Vagina (tissue), 2 donors: ENCODE data around the gene IER5. TPM values are rescaled to one million over a fixed set of nuclear protein-coding genes. Genes with fewer than 3 reads are reported as not detected.

Source experiments
- DNase-seq, 2 donors: peaks; one replicate each; pipeline ENCODE4 v3.0.0-alpha.2; 2017; ENCODE audit errors: extremely low spot score in 2 of 2
- H3K27ac ChIP-seq: fragments of 200-600 bp; sonication (generic); one replicate; pipeline ENCODE4 v1.5.1; 2019
- H3K27me3 ChIP-seq: fragments of 200-600 bp; sonication (generic); one replicate; pipeline ENCODE4 v1.5.1; 2019
- H3K36me3 ChIP-seq, 2 donors: fragments of 200-600 bp; sonication (generic); one replicate each; pipeline ENCODE4 v1.5.1; 2017 to 2019
- H3K4me1 ChIP-seq: fragments of 200-600 bp; sonication (generic); one replicate; pipeline ENCODE4 v1.5.1; 2019
- H3K4me3 ChIP-seq, 2 donors: fragments of 200-600 bp; sonication (generic); 1 replicate in 1 of 2; 2 replicates in 1 of 2; pipeline ENCODE4 v1.5.1; 2016 to 2019
- H3K9me3 ChIP-seq: fragments of 200-600 bp; sonication (generic); one replicate; pipeline ENCODE4 v1.5.1; 2019
- POLR2A ChIP-seq, 2 donors: fragments of 450-650 bp; IDR thresholded peaks; one replicate each; pipeline ENCODE4 v1.6.1; 2017; ENCODE audit warnings: antibody characterized with exemption in 2 of 2, mild to moderate bottlenecking in 2 of 2, moderate library complexity in 2 of 2
- POLR2AphosphoS5 ChIP-seq, 2 donors: sonication (generic); formaldehyde crosslinking; IDR thresholded peaks; one replicate each; pipeline ENCODE4 v1.9.0; 2017; ENCODE audit warnings: antibody characterized with exemption in 2 of 2, mild to moderate bottlenecking in 2 of 2, low read depth in 1 of 2; ENCODE audit not compliant: insufficient read depth in 1 of 2
- intact Hi-C: fragments of 100-400 bp; cut with DNase I; formaldehyde crosslinking; loops from one replicate; pipeline ENCODE4 v1.15.1; 2023
- total RNA-seq: library from RNA; depleted of rRNA; stranded (reverse); fragments of >200 nt; gene quantifications from one replicate; pipeline ENCODE4 v1.2.3, GENCODE V29; 2016
- TF ChIP-seq, protein P1 (sequence below), 3 experiments: fragments of 450-650 bp in 2 of 3; fragments of 200-600 bp in 1 of 3; sonication (generic) in 1 of 3; IDR thresholded peaks; one replicate each; pipeline ENCODE4 v1.5.1; 2017 to 2019; ENCODE audit warnings: antibody characterized with exemption in 3 of 3, mild to moderate bottlenecking in 2 of 3, moderate library complexity in 2 of 3

IER5 gene
- total RNA-seq, 1 donor from 2014 or later: 13.0 TPM

DNA sequence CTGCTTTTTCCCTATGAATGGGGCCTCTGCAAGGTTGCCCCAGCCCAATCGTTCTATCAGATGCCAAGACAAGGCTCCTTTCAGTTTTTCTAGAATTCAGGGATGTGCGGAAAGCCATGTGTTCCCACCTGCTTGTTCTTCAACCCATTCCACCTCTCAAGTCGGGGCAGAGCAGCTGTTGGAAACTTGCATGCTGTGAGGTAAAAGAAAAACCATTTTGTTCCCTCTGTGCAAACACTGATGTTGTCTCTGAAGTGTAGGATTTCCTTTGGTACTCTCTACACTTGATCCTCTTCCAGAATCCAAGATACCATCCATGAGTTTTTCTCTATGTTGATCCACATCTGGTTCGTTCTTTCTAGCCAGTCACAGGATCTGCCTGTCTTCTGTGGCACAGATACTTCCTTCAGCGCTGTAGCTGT is 7.3 kb downstream of the IER5 start:
- intact Hi-C loops: no loop called here
- Histone ChIP-seq H3K27me3 (no peaks in the 10 kb centered on the region), H3K36me3 (peaks cover 0 to 6% of the 10 kb centered on the region in 2 donors), H3K4me1 (peaks cover 80% of the 10 kb centered on the region), H3K27ac (peak overlapping the region; percentile 76), H3K9me3 (no peaks in the 10 kb centered on the region), H3K4me3 (no peak overlapping the region)
- TF ChIP-seq POLR2AphosphoS5 (IDR thresholded peaks at IDR 0.05; ENCODE audit: insufficient read depth in 1 of 2, low read depth in 1 of 2) (no peak), POLR2A (IDR thresholded peaks at IDR 0.05) (no peak)
- TF ChIP-seq, protein P1, sequence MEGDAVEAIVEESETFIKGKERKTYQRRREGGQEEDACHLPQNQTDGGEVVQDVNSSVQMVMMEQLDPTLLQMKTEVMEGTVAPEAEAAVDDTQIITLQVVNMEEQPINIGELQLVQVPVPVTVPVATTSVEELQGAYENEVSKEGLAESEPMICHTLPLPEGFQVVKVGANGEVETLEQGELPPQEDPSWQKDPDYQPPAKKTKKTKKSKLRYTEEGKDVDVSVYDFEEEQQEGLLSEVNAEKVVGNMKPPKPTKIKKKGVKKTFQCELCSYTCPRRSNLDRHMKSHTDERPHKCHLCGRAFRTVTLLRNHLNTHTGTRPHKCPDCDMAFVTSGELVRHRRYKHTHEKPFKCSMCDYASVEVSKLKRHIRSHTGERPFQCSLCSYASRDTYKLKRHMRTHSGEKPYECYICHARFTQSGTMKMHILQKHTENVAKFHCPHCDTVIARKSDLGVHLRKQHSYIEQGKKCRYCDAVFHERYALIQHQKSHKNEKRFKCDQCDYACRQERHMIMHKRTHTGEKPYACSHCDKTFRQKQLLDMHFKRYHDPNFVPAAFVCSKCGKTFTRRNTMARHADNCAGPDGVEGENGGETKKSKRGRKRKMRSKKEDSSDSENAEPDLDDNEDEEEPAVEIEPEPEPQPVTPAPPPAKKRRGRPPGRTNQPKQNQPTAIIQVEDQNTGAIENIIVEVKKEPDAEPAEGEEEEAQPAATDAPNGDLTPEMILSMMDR (IDR thresholded peaks at IDR 0.05): no peak
- DNase-seq: no peak

DNA sequence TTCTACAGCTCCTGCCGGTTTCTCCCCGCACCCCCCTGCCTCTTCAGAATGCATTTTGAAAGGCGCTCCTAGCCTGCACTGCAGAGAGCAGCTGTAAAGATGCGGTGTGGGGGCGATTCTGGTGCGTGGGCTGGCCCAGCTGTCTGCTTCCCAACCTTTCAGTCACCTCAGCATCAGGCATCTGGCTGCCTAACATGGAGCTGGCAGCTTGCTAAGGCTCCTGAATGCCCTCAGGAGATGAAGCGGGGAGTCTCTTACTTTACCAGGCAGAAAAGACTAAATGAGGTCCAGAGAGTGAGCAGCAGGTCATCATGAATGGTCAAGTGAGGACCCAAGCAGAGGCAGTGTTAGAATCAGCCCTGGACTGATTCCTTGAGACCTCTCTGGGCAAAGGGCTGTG is 8.7 kb downstream of the IER5 start:
- intact Hi-C loops: no loop called here
- Histone ChIP-seq H3K36me3 (peaks cover 0 to 3% of the 10 kb centered on the region in 2 donors), H3K9me3 (no peaks in the 10 kb centered on the region), H3K27me3 (no peaks in the 10 kb centered on the region), H3K4me1 (peaks cover 74% of the 10 kb centered on the region), H3K27ac (peak overlapping the region; percentile 76), H3K4me3 (no peak overlapping the region)
- no peak for DNase-seq
- no peak for TF ChIP-seq POLR2A (IDR thresholded peaks at IDR 0.05)

GRCh38 chr1:181099152-181100014 is 10.9 kb downstream of the IER5 start:
- intact Hi-C loops: no loop called here
- H3K27ac ChIP-seq: no peak overlapping the region
- H3K4me1 ChIP-seq: peaks cover 68% of the 10 kb centered on the region
- H3K27me3 ChIP-seq: no peaks in the 10 kb centered on the region
- DNase-seq: no peak
- no peak for TF ChIP-seq POLR2AphosphoS5 (IDR thresholded peaks at IDR 0.05; ENCODE audit: insufficient read depth in 1 of 2, low read depth in 1 of 2)
- no peak overlapping the region for H3K4me3 ChIP-seq
- no peaks in the 10 kb centered on the region for H3K9me3 ChIP-seq
- no peaks in the 10 kb centered on the region for H3K36me3 ChIP-seq

DNA sequence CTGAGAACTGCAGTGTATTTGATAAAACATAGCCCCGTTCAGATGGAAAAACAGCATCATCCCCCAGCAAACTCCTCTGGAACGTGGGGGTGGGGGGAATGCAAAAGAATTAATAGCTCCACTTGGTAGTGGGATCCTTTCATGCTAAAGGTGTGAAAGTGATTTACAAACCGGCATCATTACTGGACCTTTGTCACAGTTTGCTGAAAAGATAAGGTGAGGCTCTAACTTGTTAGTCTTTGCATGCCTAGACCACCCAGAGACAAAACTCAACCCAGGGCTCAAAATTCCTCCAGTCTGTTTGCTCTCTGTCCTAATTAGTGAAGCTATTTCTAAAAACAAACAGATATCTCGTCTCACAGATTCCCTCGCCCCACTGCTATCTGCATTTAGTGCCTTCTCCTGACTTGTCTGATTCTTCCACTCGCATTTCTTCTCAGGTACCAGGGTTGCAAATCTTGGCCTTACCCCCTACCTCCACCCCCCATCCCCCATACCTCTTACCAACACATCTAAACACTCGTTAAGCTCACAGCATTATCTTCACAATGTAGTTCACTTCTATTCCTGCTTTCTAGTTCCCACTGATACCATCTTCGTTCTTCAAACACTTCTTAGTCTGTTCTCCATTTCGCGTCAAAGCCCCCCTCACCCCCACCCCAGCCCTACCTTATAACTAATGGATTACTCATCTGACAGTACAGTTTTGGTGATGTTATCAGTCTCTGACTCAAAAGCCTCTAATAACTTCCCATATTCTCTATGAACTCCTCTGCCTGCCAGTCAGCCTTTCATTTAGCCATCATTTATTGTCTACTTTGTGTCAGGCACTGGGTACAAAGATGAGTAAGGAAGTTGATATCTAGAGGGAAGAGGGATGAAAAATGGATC is 11.8 kb downstream of the IER5 start:
- DNase-seq: no peak
- Histone ChIP-seq H3K27ac (no peak overlapping the region), H3K9me3 (no peaks in the 10 kb centered on the region), H3K36me3 (no peaks in the 10 kb centered on the region), H3K4me3 (no peak overlapping the region), H3K4me1 (peaks cover 64% of the 10 kb centered on the region), H3K27me3 (no peaks in the 10 kb centered on the region)
- TF ChIP-seq POLR2A (IDR thresholded peaks at IDR 0.05): no peak
- TF ChIP-seq, protein P1 (IDR thresholded peaks at IDR 0.05): no peak
- intact Hi-C loops: no loop called here

DNA sequence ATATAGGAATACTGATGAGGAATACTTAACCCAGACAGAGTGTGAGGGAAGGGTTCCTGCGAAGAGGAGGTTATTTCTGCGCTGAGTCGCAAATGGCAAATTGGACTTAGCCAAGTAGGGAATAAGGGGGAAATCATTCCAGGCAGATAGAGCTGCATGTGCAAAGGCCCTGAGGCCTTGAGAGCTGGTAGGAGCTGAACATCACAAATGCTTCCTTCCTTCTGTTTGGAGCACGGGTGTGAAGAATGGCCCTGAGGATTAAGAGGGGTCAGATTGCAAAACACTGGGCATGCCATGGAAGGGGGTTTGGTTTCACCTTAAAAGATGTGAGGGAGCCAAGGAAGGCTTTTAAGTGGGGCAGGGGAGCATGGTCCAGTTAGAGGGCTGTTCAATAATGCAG is 12.4 kb downstream of the IER5 start:
- H3K27ac ChIP-seq: no peak overlapping the region
- H3K27me3 ChIP-seq: no peaks in the 10 kb centered on the region
- intact Hi-C loops: no loop called here
- no peaks in the 10 kb centered on the region for H3K9me3 ChIP-seq
- TF ChIP-seq POLR2A (IDR thresholded peaks at IDR 0.05) (no peak), POLR2AphosphoS5 (IDR thresholded peaks at IDR 0.05; ENCODE audit: insufficient read depth in 1 of 2, low read depth in 1 of 2) (no peak)
- TF ChIP-seq, protein P1 (IDR thresholded peaks at IDR 0.05): no peak
- H3K36me3 ChIP-seq: no peaks in the 10 kb centered on the region
- H3K4me1 ChIP-seq: peaks cover 62% of the 10 kb centered on the region
- no peak for DNase-seq
- no peak overlapping the region for H3K4me3 ChIP-seq
